Suppressor macrophage treated with lipopolysaccharide for 1 hour (primary cell): ENCODE data around the gene TMEM132D.
"Not testable (repeated sequence)": the region's sequence is repeated elsewhere in the genome, so short reads cannot be mapped to it uniquely, and the experiment has no call there.

Experiments used
- DNase-seq, 3 donors: peaks; one replicate each; pipeline ENCODE4 v3.0.0-alpha.2; 2020 to 2022

Gene TMEM132D

DNA sequence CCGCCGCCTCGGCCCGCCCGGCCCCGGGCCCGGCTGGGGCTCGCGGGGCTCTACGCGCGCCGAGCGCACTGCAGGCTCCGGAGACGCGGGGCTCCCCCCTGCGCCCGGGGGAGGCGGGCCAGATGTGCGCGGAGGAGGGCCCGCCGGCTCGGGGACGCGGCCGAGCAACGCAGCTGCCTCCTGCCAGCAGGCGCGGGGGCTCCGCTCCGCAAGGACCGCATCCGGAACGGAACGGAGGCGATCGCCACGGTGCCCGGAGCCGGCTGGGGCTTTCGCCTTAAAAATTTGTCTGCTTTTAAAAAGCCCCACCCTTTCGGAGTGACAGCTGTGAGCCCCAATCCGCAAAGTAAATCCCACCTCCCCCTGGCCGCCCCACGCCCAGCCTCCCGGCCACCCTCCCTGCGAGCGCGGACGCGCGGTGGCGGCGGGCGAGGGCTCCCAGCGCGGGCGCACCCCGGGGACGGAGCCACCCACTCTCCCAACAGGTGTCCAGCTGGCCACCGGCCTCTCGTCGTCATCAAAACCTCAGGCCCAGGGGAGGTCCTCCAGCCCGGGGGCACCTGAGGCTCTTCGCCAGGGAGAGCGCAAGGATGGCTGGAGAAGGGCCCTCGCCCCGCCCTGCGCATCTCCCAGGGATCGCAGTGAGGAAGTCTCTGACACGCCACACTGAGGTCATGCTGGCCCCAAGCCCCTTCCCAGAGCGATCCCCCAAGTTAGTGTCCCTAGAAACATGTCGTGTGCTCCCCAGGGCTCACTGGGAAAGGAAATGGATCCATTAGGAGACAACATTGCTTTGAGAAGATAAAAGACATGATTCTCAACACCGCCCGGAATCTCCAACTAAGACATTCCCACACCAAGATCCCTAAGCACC, at the start of gene TMEM132D:
Gene TMEM132D, minus strand, starts transcription at position 70 of the 874 bp plus-strand sequence.
- DNase-seq = no peak

DNA sequence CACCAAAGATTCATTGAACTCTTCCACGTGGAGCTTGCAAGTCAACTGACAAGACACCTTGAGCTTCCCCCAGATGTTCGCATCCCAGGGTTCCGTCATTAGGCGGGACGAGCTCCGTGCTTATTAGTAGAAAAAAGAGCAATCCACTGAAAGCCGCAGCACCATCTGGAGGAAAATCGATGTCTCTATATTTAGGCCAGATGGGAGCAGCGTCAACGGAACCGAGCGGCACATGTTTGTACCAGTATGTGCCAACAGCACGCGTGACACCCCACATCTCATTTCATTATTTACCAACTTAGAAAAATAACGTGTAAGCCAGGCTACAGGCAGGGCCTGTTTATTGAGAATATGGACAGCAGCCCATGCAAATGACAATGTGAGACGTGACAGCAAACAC, 45.8 kb upstream of the TMEM132D start:
- no peak for DNase-seq

DNA sequence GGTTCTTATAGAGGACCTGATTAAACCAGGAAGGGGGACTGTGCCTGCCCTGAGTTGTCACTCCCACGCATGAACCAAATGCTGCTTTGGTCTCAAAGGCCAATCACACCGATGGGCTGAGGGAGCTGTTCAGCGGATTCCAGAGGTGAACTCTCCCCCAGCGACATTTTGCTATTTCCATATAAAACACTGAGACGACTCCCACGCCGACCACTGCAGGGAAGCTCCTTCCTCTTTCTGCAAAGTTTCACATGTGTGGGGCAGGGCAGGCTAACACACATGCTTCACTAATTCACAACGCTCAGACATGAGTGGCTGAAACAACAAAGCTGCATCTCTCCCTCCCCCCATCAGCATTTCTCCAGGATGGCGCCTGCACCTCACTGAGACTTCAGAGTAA, 37.8 kb upstream of the TMEM132D start:
- peak in 2 of 3 donors; percentile 18 to 20 for DNase-seq

DNA sequence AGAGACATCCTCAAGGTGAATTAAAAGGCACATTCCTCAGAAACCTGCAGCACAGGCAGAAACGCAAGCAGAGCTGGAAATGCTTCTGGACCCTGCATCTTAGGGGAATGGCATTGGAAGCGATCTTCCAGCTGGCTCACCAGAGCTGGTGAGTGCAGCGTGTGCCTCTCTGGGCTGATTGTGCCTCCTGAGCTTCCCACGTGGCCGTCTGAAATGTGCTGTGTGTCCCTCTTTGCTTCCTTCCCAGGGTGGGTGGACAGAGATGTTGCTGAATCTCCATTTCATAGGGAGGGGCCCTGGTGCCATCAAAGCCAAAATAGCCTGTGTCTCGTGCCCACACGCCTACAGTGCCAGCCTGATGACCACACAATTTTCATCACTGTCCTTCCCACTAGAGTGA, 34.3 kb upstream of the TMEM132D start:
- no peak for DNase-seq

DNA sequence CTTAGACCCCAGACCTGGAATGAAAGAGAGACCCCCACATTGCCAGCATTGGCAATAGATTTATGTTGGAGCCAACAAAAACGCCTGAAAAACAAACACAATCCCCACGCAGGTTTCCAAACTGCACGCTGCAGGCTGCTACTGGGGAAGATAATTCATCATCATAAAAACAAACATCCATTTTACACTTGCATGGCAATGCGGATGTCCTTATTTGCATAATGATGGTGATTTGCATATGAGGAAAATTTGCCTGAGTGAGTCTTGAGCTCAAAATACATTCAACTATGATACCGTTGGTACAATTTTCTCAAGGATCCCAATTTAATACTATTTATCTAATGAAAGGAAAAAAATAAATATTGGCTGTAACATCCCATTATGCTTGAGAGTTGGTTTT, 33.6 kb upstream of the TMEM132D start:
- DNase-seq = no peak

DNA sequence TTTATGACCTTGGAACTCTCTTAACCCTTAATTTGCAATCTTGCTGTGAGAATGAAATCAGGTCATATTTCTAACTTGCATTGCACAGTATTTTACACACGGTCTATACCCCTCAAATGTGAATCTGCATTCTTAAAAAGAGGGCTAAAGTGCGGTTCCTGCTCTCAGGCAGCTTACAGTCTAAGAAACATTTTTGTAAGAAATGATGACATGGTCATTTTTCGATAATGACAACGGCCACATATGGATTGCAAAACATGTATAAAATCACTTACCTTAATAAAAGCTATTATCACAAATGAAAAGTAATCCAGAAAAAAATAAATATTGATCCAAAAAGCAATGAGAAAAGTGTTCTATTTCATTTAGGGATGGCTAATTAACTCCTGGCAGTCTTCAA, 24.8 kb upstream of the TMEM132D start:
- DNase-seq = no peak

GRCh38 chr12:129927316-129927900, 23.6 kb upstream of the TMEM132D start:
- no peak for DNase-seq

- peak; percentile 26 to 60 (median 38) for DNase-seq
These were observed 7.7 kb upstream of the TMEM132D start for GRCh38 chr12:129911428-129912049.

- no peak for DNase-seq
These were observed 5.5 kb upstream of the TMEM132D start for GRCh38 chr12:129909051-129910020.

- DNase-seq = no peak
These were observed 506 bp downstream of the TMEM132D start for GRCh38 chr12:129903092-129903945.

DNA sequence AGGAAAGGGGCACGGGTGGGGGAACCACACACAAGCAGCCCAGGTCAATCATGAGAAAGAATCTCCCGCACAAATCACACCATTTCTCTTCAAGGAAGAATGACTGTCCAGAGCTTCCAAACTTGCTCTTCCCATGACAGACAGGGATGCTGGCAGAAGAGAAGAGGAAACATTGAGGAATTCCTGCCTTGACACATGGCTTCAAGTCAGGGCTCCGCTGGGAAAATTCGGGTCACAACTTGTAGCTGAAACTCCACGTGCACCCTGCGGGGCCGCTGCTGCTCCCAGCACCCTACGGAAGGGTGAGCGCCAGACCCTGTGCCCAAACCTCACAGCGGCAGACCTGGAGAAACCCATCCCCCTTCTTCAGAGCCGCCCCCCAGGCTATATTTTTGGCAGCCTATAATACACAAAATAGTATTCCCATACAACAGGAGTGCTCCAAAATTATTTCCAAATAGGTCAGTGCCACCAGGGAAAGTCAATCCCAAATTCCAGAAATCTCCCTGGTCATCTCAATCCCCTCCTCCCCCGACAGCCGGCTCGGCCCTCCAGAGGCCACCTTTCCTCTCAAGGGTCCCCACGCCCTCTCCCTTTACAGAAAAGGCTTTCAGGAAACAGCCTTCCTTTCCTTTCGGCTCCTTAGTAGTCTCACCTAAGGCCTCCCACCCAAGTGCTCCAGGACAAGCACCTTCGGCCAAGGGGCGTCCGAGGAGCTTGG, 1.3 kb downstream of the TMEM132D start:
- no peak for DNase-seq

- DNase-seq = no peak
These were observed 2.6 kb downstream of the TMEM132D start for GRCh38 chr12:129901254-129901653.

GRCh38 chr12:129900306-129900705, 3.5 kb downstream of the TMEM132D start:
- DNase-seq = no peak

- DNase-seq = not testable (repeated sequence)
These were observed 4.8 kb downstream of the TMEM132D start for GRCh38 chr12:129899045-129899444.

DNA sequence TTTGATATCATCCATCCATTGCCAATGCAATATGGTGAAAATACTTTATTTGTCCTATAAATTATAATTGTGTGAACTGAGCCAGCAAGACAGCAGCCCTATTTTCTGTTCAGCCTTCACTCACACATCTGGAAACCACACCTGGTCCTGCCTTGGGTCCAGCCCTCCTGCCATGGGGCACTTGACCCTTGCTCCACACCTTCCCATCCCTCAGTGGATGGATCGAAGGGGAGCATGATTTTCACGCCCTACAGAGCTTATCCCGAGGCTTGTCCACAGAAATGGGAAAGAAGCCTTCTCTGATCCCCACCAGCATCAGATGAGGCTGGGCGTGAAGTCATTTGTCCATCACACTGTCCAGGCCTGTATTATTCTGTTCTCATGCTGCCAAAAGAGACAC, 10.1 kb downstream of the TMEM132D start:
- no peak for DNase-seq

DNA sequence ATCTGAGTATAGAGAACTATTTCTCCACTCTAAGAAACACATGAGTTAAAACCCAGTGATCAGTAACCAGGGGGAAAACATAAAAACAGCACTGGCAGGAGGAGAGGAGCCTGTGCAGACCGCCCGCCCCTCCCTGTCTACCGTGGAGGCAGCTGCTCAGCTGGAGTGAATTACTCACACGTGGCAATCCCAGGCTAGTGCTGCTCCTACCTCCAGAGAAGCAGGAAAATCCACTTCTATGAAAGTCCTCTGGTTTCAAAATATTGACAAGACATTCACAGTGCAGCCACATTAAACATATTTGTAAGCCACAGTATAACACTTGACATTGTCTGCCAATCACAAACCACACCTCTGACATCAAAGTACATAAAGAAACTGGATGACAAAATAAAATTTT, 16.7 kb downstream of the TMEM132D start:
- DNase-seq = no peak

GRCh38 chr12:129886541-129886940, 17.3 kb downstream of the TMEM132D start:
- DNase-seq = no peak

DNA sequence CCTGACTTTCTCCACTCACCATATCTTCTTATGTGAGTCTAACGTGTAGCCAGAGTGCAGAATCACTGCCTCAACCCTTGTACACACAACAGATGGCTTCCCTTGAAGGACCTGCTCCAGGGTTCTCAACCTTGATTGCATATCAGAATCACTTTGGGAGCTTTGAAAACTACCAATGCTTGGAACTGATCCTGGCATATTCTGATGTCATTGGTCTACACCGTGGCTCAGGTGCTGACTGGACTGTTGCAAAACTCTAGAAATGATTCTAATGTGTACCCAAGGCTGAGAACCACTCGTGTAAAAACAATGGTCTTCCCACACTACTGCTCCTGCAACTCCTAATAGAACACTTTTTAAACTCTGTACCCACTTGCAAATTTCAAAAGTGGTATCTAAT, 18.5 kb downstream of the TMEM132D start:
- no peak for DNase-seq

- DNase-seq = no peak
These were observed 26.4 kb downstream of the TMEM132D start for GRCh38 chr12:129877411-129877810.

DNA sequence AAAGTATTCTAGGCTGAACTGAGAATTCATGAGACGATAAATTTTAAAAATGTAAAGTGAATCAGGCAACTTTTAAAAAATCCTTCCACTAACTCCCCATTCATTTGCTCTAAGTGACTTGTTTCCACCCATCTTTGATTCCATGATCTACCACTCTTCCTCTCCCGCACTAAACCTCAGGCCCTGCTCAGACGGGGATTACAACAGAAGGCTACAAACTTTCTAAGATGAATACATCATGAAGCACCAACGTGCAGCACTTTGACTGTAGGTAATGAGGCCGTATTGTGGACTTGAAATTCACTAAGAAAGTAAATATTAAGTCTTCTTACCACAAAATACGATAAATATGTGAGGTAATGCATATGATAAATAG, 30.0 kb downstream of the TMEM132D start:
- no peak for DNase-seq
